ENCODE results near the gene ARGLU1. TPM values are rescaled to one million over a fixed set of nuclear protein-coding genes. Genes with fewer than 3 reads are reported as not detected.

ARGLU1 gene
- polyA plus RNA-seq, 3 donors from 2014 or later, result 27.0 to 56.7 (median 39.8) TPM

DNA sequence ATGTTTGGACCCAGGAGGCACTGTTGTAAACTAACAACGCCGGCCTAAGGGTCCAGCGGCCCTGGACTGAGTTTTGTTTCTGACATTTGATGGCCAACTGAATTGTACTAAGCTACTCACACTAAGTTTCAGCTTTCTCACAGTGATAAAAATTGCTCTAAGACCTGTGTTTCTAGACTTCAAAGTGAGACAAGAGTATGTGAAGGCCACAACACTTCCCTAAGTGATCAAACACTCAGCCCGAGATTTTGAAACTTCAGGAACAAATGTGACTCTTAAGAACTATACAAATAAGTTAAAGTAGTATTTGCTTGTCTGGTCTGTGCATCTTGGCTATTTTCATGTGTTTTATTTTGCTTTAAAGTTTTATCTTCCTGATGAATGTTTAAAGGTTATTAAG lies 62.6 kb downstream of the ARGLU1 start:
- H3K4me1 Mint-ChIP-seq, result peaks cover under 1 to 2% of the 10 kb centered on the region in 2 donors
- no peak overlapping the region for H3K4me3 Mint-ChIP-seq
- H3K9me3 Mint-ChIP-seq, result no peaks in the 10 kb centered on the region

DNA sequence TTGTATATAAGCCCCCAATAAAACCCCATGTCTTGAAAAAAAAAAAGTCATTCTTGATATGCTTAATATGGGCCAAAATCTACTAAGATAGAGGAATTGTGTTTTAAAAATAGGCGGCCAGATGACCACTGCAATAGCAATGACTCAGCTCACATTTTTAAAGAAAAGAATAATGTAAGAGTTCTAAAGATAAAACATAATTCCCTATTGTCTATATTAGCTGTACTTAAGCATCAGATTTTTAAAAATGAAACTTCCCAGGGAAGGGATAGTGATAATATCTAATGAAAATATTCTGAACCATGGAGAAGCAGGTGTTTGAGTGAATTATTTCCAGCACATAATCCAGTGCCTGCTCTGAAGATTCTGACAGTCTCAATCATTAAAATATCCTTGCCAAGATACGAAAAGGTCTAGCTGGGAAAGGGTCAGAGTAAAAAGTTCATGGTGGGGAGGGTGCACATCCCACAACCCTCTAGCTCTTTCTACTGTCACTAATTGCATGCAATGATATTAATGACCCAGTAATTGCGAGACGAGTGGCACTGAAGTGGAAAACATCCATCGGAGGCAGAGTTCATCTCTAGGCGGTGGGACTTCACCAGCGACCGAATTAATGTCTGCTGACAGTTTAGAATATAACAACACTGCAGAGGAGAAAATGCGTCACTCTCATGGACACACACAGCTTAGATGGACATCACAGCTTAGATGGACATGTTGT lies 64.0 kb downstream of the ARGLU1 start:
- no peaks in the 10 kb centered on the region for H3K36me3 Mint-ChIP-seq
- peaks cover 6 to 12% of the 10 kb centered on the region in 2 donors for H3K4me1 Mint-ChIP-seq
- H3K9me3 Mint-ChIP-seq, result no peaks in the 10 kb centered on the region
- no peak overlapping the region for H3K4me3 Mint-ChIP-seq
- peaks cover 2 to 20% (median 5%) of the 10 kb centered on the region in 3 donors for H3K27me3 Mint-ChIP-seq (ENCODE audit: low read depth in 3 of 3)
- H3K27ac Mint-ChIP-seq, result no peak overlapping the region
- no peak for DNase-seq

More for the DNA sequence above, 62.6 kb downstream of the ARGLU1 start:
- DNase-seq, result no peak
- no peaks in the 10 kb centered on the region for H3K36me3 Mint-ChIP-seq
- no peak overlapping the region for H3K27ac Mint-ChIP-seq
- H3K27me3 Mint-ChIP-seq (ENCODE audit: low read depth in 3 of 3), result peaks cover 2 to 17% (median 5%) of the 10 kb centered on the region in 3 donors

- Mint-ChIP-seq H3K36me3 (no peaks in the 10 kb centered on the region), H3K4me3 (no peak overlapping the region), H3K4me1 (peaks cover 6 to 12% of the 10 kb centered on the region in 2 donors), H3K27ac (no peak overlapping the region), H3K27me3 (ENCODE audit: low read depth in 3 of 3) (peaks cover 5 to 20% (median 6%) of the 10 kb centered on the region in 3 donors), H3K9me3 (no peaks in the 10 kb centered on the region)
- no peak for DNase-seq
These were observed 64.7 kb downstream of the ARGLU1 start for GRCh38 chr13:106503272-106503671.

- peaks cover 6 to 12% of the 10 kb centered on the region in 2 donors for H3K4me1 Mint-ChIP-seq
- no peak for DNase-seq
- H3K4me3 Mint-ChIP-seq, result no peak overlapping the region
- H3K9me3 Mint-ChIP-seq, result no peaks in the 10 kb centered on the region
- peaks cover 8 to 24% (median 14%) of the 10 kb centered on the region in 3 donors for H3K27me3 Mint-ChIP-seq (ENCODE audit: low read depth in 3 of 3)
- H3K27ac Mint-ChIP-seq, result no peak overlapping the region
- H3K36me3 Mint-ChIP-seq, result no peaks in the 10 kb centered on the region
These were observed 67.5 kb downstream of the ARGLU1 start for GRCh38 chr13:106500445-106500844.

GRCh38 chr13:106499896-106500295 lies 68.0 kb downstream of the ARGLU1 start:
- no peaks in the 10 kb centered on the region for H3K9me3 Mint-ChIP-seq
- no peak for DNase-seq
- peaks cover 6 to 12% of the 10 kb centered on the region in 2 donors for H3K4me1 Mint-ChIP-seq
- no peak overlapping the region for H3K27ac Mint-ChIP-seq
- no peak overlapping the region for H3K4me3 Mint-ChIP-seq
- H3K36me3 Mint-ChIP-seq, result no peaks in the 10 kb centered on the region
- peaks cover 8 to 24% (median 14%) of the 10 kb centered on the region in 3 donors for H3K27me3 Mint-ChIP-seq (ENCODE audit: low read depth in 3 of 3)

DNA sequence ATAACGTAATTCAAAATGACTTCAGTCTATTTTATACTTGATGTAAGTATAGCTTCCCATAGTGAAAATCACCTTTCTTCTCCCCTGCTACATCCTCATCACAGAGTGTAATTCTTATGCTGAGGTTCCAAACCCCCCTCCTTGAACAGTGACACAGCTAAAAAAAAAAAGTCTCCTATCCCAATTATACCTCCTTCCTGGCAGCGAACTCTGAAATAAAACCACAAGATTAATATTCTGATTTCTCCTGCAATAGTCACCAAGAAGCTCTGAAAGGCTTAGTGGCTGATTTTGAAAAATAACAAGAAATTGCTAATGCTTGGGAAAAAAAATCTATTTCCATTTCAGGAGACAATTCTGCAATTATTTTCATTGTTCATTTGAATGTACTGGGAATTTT lies 68.8 kb downstream of the ARGLU1 start:
- Mint-ChIP-seq H3K36me3 (no peaks in the 10 kb centered on the region), H3K4me3 (no peak overlapping the region), H3K4me1 (peaks cover 6 to 12% of the 10 kb centered on the region in 2 donors), H3K27ac (no peak overlapping the region), H3K27me3 (ENCODE audit: low read depth in 3 of 3) (peaks cover 6 to 24% (median 14%) of the 10 kb centered on the region in 3 donors), H3K9me3 (no peaks in the 10 kb centered on the region)
- DNase-seq, result no peak

DNA sequence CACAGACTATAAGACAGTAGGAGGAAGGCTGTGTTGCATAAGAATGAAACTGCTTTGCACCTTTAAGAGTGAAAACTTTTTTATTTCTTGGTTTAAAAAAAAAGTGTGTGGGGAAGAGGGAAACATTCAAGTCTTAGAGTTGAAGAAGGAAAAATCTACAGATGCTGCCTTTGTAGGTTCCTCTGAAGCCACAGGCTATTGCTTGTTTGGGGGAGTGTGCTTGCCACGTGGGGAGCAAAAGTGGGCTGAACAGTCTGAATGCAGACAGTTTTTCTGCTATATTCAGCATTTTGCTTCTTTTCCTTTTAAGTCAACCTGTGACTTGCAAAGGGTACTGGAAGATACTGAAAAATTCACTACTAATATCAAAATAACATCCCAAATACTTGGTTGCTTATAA lies 69.4 kb downstream of the ARGLU1 start:
- no peaks in the 10 kb centered on the region for H3K9me3 Mint-ChIP-seq
- peaks cover 10 to 18% of the 10 kb centered on the region in 2 donors for H3K4me1 Mint-ChIP-seq
- H3K27me3 Mint-ChIP-seq (ENCODE audit: low read depth in 3 of 3), result peaks cover 7 to 28% (median 15%) of the 10 kb centered on the region in 3 donors
- no peak overlapping the region for H3K27ac Mint-ChIP-seq
- no peak overlapping the region for H3K4me3 Mint-ChIP-seq
- H3K36me3 Mint-ChIP-seq, result no peaks in the 10 kb centered on the region
- DNase-seq, result no peak

DNA sequence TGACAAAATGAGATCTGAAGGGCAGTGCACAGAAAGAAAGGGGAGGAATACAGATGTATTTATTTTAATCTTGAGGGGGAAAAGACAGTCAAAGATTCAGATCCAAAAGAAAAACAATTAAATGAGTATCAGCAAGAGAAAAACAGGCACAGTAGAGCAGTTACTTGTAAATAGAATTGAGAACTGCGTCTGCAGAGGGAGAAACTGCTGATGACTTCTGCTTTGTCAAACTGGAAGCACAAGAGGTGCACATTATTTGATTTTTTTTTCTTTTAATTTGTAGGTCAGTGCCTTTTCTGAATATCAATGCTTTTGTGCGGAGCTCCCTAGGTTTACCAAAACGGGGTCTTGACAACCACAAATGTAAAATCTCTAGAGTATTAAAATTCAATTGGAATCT lies 69.8 kb downstream of the ARGLU1 start:
- peaks cover 14 to 22% of the 10 kb centered on the region in 2 donors for H3K4me1 Mint-ChIP-seq
- H3K36me3 Mint-ChIP-seq, result no peaks in the 10 kb centered on the region
- no peak for DNase-seq
- no peak overlapping the region for H3K4me3 Mint-ChIP-seq
- H3K9me3 Mint-ChIP-seq, result no peaks in the 10 kb centered on the region
- peaks cover 11 to 29% (median 18%) of the 10 kb centered on the region in 3 donors for H3K27me3 Mint-ChIP-seq (ENCODE audit: low read depth in 3 of 3)
- no peak overlapping the region for H3K27ac Mint-ChIP-seq

GRCh38 chr13:106497079-106497478 lies 70.9 kb downstream of the ARGLU1 start:
- Mint-ChIP-seq H3K27ac (no peak overlapping the region), H3K27me3 (ENCODE audit: low read depth in 3 of 3) (peaks cover 12 to 29% (median 20%) of the 10 kb centered on the region in 3 donors), H3K4me1 (peaks cover 17 to 26% of the 10 kb centered on the region in 2 donors), H3K9me3 (no peaks in the 10 kb centered on the region), H3K4me3 (no peak overlapping the region), H3K36me3 (no peaks in the 10 kb centered on the region)
- no peak for DNase-seq

DNA sequence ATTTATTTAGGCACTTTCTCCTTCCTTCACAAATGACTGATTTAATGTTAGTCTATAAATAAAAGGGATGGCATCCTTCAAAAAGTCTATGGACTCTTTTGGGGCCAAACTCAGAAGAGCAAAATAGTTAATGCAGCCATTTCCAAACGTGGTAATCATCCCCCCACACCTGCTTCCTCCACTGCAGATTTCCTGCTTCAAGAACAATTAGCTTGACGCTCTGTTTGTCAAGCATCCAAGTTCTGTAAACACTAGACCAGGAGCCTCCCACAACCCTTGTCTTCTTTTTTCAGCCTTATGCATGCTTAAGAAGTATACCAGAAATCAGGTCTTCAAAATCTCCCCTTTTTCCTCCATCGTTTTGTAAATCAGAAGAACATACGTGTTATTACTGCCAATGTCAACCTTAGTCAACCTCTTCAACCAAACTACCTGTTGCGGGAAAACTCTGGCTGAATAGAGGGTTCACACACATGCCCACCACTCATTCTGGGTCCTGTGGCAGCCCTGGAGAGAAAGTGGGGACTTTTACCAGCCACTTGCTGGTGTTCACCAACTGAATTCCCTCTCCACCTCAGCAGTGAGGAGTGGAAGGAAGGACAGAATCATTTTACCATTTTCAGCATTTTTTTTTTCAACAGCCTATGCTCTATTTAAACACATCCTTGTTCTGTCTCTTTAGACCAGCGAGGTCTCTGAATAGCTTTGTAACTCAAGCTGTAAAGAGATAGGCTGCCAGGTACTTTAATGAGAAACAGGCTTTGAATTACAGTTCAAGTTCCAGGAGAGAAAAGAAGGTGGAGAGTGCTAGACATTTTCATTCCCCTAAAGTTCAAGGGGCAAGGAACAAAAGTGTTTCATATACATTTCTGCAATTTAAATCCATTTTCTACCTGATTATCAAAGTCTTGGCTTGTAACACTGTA lies 71.6 kb downstream of the ARGLU1 start:
- Mint-ChIP-seq H3K4me3 (no peak overlapping the region), H3K27ac (no peak overlapping the region), H3K9me3 (no peaks in the 10 kb centered on the region), H3K36me3 (no peaks in the 10 kb centered on the region), H3K27me3 (ENCODE audit: low read depth in 3 of 3) (peaks cover 12 to 33% (median 21%) of the 10 kb centered on the region in 3 donors), H3K4me1 (peaks cover 23 to 33% of the 10 kb centered on the region in 2 donors)
- DNase-seq, result no peak

DNA sequence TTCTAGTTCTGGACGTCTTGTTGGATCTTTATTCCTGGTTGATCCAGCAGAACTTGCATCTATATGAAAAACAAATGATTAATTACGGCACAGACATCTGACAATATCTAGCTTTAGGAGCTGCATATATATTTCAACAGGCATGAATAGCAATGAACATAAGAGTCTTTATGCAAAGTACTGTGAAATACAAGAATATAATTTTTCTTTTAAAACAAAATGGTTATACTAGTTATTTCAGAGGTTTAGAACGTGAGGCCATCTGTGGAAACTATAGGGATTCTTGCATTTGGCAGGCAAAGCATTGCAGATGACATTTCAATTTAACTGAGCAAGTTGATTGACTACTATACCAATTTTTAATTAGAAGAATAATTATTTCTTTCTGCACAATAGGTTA lies 73.0 kb downstream of the ARGLU1 start:
- Mint-ChIP-seq H3K27me3 (ENCODE audit: low read depth in 3 of 3) (peaks cover 13 to 39% (median 22%) of the 10 kb centered on the region in 3 donors), H3K36me3 (no peaks in the 10 kb centered on the region), H3K4me1 (peaks cover 25 to 36% of the 10 kb centered on the region in 2 donors), H3K4me3 (no peak overlapping the region), H3K9me3 (peaks cover 0 to 2% (median 0%) of the 10 kb centered on the region in 6 donors), H3K27ac (no peak overlapping the region)
- no peak for DNase-seq

GRCh38 chr13:106494506-106494905 lies 73.4 kb downstream of the ARGLU1 start:
- H3K27me3 Mint-ChIP-seq (ENCODE audit: low read depth in 3 of 3), result peaks cover 13 to 35% (median 22%) of the 10 kb centered on the region in 3 donors

DNA sequence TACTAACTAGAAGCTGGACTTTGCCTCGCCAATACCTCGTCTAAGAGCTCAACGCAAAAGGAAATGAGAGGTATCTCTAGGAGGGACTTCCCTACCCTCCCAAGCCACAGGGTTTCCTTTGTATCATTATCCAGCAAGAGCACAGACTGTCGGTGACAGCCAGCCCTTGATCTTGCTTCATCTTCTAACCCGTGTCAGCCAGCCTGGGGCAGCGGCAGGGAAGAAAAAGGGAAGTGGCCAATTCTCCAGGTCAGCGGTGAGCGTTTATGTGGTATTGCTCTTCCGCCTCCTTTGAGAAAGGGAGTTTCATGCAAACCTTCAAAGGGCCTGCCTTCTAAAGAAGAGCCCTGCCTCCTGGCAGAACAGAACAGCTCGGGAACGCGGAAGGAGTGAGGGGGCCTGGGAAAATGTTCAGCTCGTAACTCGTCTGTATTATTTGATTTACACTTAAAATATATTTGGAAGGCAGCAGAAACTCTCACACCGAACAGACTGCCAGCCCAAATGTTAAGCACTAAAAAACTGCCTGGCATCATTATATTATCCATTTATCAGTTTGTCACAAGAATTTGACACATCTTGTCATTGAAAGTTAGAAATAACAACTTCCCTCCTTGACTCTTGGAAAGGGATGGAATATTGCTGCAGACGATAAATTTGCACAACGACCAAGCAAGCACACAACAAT lies 74.3 kb downstream of the ARGLU1 start:
- peaks cover 13 to 33% (median 23%) of the 10 kb centered on the region in 3 donors for H3K27me3 Mint-ChIP-seq (ENCODE audit: low read depth in 3 of 3)
- peak overlapping the region in 2 of 5 donors; percentile 26 to 31 for H3K4me3 Mint-ChIP-seq
- H3K9me3 Mint-ChIP-seq, result peaks cover 0 to 2% (median 0%) of the 10 kb centered on the region in 6 donors
- DNase-seq, result peak; percentile 8 to 25 (median 24)
- H3K36me3 Mint-ChIP-seq, result no peaks in the 10 kb centered on the region
- peaks cover 23 to 29% of the 10 kb centered on the region in 2 donors for H3K4me1 Mint-ChIP-seq
- H3K27ac Mint-ChIP-seq, result peak overlapping the region in 1 of 6 donors; percentile 23

More at GRCh38 chr13:106494506-106494905, 73.4 kb downstream of the ARGLU1 start:
- Mint-ChIP-seq H3K36me3 (no peaks in the 10 kb centered on the region), H3K4me3 (no peak overlapping the region), H3K27ac (no peak overlapping the region), H3K9me3 (peaks cover 0 to 2% (median 0%) of the 10 kb centered on the region in 6 donors), H3K4me1 (peaks cover 23 to 31% of the 10 kb centered on the region in 2 donors)
- DNase-seq, result no peak

Data from immature natural killer cell (primary cell).